ENCODE results near the gene SCN8A. TPM values are rescaled to one million over a fixed set of nuclear protein-coding genes. Genes with fewer than 3 reads are reported as not detected.

The SCN8A gene
- total RNA-seq, 1 experiment from 2014 or later, result 5.4 TPM

DNA sequence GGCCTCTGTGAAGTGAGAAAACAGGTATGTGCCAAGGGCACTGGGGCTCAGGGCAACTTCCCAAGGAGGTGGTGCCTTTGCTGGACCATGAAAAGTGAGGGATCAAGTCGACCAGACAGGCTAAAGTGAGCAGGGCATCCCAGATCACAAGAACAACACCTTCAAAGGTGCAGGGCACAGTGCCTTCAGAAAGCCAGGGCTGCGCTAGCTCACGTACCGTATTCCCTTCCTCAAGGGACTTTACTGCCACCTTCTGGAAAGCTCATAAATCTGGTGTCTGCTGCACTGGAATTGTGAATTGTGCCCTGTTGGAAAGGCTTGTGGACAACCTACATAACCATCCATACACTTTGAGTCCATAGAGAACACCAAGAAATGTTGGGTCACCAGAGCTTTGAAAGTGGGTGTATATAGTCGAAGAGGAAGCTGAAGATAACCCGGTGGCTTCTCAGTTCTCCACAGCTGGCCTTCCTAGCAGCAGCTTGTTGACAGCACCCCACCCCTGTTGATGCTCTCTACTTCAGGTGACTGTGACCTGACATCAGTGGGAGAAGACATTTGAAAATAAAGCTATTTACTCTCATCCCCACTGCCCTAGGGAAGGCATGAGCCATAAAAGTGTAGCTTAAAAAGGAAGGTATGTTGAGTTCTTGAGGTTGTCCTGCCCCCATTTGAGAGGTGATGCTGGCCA, 233.0 kb downstream of the SCN8A start:
- no peaks in the 10 kb centered on the region for H3K27me3 Mint-ChIP-seq (ENCODE audit: unreplicated experiment)
- DNase-seq, result peak; percentile 45
- CTCF ChIA-PET, result interaction anchor here (0.6 to 2.0 kb wide), 10 partner anchors 8 to 403 kb away, joined by 3 to 12 read pairs (median 4); a partner anchor contains a TSS
- no TSS peak for BruUV-seq (replicated peaks)
- peaks cover 8% of the 10 kb centered on the region for H3K4me1 Mint-ChIP-seq (ENCODE audit: low read depth, unreplicated experiment)
- no peak overlapping the region for H3K27ac Mint-ChIP-seq (ENCODE audit: unreplicated experiment)
- no peaks in the 10 kb centered on the region for H3K9me3 Mint-ChIP-seq (ENCODE audit: low read depth, unreplicated experiment)
- TF ChIP-seq, protein P1, sequence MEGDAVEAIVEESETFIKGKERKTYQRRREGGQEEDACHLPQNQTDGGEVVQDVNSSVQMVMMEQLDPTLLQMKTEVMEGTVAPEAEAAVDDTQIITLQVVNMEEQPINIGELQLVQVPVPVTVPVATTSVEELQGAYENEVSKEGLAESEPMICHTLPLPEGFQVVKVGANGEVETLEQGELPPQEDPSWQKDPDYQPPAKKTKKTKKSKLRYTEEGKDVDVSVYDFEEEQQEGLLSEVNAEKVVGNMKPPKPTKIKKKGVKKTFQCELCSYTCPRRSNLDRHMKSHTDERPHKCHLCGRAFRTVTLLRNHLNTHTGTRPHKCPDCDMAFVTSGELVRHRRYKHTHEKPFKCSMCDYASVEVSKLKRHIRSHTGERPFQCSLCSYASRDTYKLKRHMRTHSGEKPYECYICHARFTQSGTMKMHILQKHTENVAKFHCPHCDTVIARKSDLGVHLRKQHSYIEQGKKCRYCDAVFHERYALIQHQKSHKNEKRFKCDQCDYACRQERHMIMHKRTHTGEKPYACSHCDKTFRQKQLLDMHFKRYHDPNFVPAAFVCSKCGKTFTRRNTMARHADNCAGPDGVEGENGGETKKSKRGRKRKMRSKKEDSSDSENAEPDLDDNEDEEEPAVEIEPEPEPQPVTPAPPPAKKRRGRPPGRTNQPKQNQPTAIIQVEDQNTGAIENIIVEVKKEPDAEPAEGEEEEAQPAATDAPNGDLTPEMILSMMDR (IDR thresholded peaks at IDR 0.05; ENCODE audit: unreplicated experiment), result no peak
- no peaks in the 10 kb centered on the region for H3K36me3 Mint-ChIP-seq (ENCODE audit: insufficient read depth, unreplicated experiment)
- intact Hi-C loops (cut with micrococcal nuclease; ENCODE audit: unreplicated experiment), result loop anchor here (1.0 to 2.0 kb wide), 2 partner anchors 291 to 403 kb away; no protein-coding TSS in a partner anchor
- H3K4me3 Mint-ChIP-seq (ENCODE audit: low read depth, unreplicated experiment), result no peak overlapping the region

DNA sequence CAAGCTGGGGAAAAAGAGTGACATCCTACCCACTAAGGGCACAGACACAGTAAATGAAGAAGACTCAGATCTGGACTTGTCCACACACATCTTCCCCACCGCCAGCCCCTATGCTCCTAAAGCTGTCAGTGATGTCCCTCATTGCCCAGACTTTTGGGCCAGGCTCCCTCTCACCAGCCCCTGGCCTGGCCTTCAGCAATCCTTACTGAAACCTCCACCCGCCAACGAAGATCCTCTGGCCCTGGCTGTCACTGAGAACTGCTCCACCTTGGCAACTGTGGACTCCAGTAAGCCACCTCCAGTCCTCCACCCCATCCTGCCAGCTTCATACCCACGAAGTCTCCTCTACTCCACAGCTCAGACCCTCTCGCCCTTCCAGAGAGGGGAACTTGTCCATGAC, 234.2 kb downstream of the SCN8A start:
- no peak for DNase-seq
- peaks cover 8% of the 10 kb centered on the region for H3K4me1 Mint-ChIP-seq (ENCODE audit: low read depth, unreplicated experiment)
- BruUV-seq (replicated peaks), result no TSS peak
- H3K27ac Mint-ChIP-seq (ENCODE audit: unreplicated experiment), result no peak overlapping the region
- H3K9me3 Mint-ChIP-seq (ENCODE audit: low read depth, unreplicated experiment), result no peaks in the 10 kb centered on the region
- H3K36me3 Mint-ChIP-seq (ENCODE audit: insufficient read depth, unreplicated experiment), result no peaks in the 10 kb centered on the region
- intact Hi-C loops (cut with micrococcal nuclease; ENCODE audit: unreplicated experiment), result loop anchor here (2.0 kb wide), 1 partner anchor 404 kb away; no protein-coding TSS in a partner anchor
- CTCF ChIA-PET, result interaction anchor here (2.0 kb wide), 1 partner anchor 27 kb away, joined by 4 read pairs; no protein-coding TSS in a partner anchor
- no peak overlapping the region for H3K4me3 Mint-ChIP-seq (ENCODE audit: low read depth, unreplicated experiment)
- TF ChIP-seq, protein P1 (IDR thresholded peaks at IDR 0.05; ENCODE audit: unreplicated experiment), result no peak
- peaks cover 11% of the 10 kb centered on the region for H3K27me3 Mint-ChIP-seq (ENCODE audit: unreplicated experiment)

DNA sequence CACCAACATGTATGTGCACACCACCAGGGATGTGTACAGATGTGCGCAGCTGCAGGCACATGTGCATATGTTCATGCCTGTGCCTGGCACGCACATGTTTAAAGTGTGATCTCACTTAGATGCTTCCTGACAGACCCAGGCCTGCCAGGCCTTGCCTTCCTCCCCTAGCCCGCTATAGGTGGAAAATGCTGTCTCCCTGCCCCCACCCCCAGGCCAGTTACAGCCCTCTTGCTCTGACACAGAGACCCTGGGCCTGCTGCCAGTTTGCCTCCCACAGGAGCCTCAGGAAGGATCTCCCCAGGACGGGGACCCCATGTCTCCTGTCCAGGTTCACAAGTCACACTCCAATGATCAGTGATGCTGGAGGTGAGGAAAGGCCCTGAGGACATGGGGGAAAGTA, 235.8 kb downstream of the SCN8A start:
- no peaks in the 10 kb centered on the region for H3K9me3 Mint-ChIP-seq (ENCODE audit: low read depth, unreplicated experiment)
- DNase-seq, result no peak
- no TSS peak for BruUV-seq (replicated peaks)
- H3K27me3 Mint-ChIP-seq (ENCODE audit: unreplicated experiment), result peaks cover 25% of the 10 kb centered on the region
- no peaks in the 10 kb centered on the region for H3K36me3 Mint-ChIP-seq (ENCODE audit: insufficient read depth, unreplicated experiment)
- H3K27ac Mint-ChIP-seq (ENCODE audit: unreplicated experiment), result no peak overlapping the region
- intact Hi-C loops (cut with micrococcal nuclease; ENCODE audit: unreplicated experiment), result no loop called here
- no peak overlapping the region for H3K4me3 Mint-ChIP-seq (ENCODE audit: low read depth, unreplicated experiment)
- TF ChIP-seq, protein P1 (IDR thresholded peaks at IDR 0.05; ENCODE audit: unreplicated experiment), result no peak
- CTCF ChIA-PET, result no interaction called here
- peaks cover 8% of the 10 kb centered on the region for H3K4me1 Mint-ChIP-seq (ENCODE audit: low read depth, unreplicated experiment)

DNA sequence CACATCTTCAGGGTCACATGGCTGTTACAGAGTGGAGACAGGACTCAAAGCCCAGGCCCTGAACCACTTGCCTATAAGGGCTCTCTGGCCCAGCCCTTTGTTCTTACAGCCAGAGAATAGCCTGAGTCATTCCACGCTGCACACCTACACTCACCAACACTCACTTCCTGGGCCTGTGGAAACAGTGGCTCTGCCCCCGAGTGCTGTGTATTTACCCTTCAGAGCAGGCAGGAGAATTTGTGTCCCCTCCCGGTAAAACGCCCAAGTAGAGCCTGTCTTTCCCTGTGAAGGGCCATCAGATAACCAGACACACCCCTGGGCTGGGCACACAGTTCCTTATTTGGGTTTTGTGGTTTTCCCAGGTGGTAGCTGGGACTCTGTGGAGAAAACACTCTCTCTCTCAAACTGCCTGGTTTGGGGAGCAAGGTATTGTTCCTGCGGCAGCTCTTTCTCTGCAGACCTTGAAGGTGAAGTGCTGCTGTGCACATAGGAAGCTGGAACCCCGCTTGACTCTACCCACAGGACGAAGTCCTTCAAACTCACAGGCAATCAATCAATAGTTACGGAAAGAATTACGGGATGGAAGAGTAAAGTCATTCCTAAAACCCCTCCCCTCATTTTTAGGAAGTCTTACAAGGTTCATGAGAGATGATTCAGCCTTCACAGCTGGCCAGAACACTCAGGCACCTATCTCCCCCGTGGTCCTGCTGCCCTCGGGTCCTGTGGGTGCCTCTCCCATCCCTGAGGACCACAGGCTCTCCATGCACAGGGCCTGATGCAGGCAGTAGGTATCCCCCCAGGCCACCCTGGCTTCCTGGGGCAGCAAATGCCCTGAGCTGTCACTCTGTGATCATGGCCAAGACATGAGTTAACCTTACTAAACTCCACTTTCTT, 237.1 kb downstream of the SCN8A start:
- DNase-seq, result peak; percentile 17
- Mint-ChIP-seq H3K36me3 (ENCODE audit: insufficient read depth, unreplicated experiment) (no peaks in the 10 kb centered on the region), H3K27ac (ENCODE audit: unreplicated experiment) (no peak overlapping the region), H3K4me3 (ENCODE audit: low read depth, unreplicated experiment) (no peak overlapping the region), H3K9me3 (ENCODE audit: low read depth, unreplicated experiment) (no peaks in the 10 kb centered on the region), H3K4me1 (ENCODE audit: low read depth, unreplicated experiment) (peaks cover 8% of the 10 kb centered on the region), H3K27me3 (ENCODE audit: unreplicated experiment) (peaks cover 38% of the 10 kb centered on the region)
- TF ChIP-seq, protein P1 (IDR thresholded peaks at IDR 0.05; ENCODE audit: unreplicated experiment), result no peak
- CTCF ChIA-PET, result interaction anchor here (0.6 kb wide), 1 partner anchor 58 kb away, joined by 3 read pairs; no protein-coding TSS in a partner anchor
- no TSS peak for BruUV-seq (replicated peaks)
- intact Hi-C loops (cut with micrococcal nuclease; ENCODE audit: unreplicated experiment), result no loop called here
